DMS 273 (cell line): ENCODE results near the gene HEATR3.

Experiments used
- DNase-seq: peaks from one replicate; lab custom pipeline; 2025; ENCODE audit not compliant: unreplicated experiment; lab: John Stamatoyannopoulos, UW

HEATR3 gene

GRCh38 chr16:50050802-50051201 is 15.0 kb upstream of the HEATR3 start:
- DNase-seq, result no peak

DNA sequence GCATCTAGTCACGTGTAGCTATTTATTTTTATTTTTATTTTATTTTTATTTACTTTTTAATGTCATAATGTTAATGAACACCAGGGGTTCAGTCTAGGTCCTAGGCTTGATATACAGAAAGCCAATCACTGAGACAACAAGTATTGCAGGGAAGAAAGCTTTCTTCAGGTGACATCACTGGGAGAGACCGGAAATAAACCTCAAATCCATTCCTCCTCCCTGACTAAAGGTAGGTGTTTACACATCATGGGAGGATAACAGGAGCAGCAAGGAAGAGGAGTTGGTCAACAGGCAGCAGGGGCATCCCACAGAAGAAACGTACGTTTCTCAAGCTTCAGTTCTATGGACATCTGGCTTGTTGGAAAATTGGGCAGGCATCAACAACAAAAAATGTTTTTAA is 9.5 kb upstream of the HEATR3 start:
- DNase-seq, result no peak

GRCh38 chr16:50058091-50058771 is 7.5 kb upstream of the HEATR3 start:
- no peak for DNase-seq

DNA sequence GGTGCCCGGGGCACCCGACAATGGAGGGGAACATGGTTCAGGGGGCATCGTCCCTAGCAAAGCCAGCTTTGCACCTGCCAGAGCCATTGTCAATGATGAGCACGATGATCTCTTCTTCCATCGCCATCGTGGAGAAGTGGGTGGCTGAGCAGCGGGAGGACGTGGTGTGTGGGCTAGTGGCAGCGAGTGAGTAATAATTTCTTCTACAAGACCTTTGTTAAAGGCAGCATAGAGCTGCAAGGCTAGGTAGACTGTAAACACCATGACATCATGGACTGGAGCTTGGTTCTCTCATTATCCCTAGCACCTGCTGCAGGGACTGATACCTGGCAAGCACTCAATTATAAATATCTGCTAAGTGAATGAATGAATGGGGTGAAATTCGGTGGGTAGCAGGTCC is 6.7 kb upstream of the HEATR3 start:
- no peak for DNase-seq

DNA sequence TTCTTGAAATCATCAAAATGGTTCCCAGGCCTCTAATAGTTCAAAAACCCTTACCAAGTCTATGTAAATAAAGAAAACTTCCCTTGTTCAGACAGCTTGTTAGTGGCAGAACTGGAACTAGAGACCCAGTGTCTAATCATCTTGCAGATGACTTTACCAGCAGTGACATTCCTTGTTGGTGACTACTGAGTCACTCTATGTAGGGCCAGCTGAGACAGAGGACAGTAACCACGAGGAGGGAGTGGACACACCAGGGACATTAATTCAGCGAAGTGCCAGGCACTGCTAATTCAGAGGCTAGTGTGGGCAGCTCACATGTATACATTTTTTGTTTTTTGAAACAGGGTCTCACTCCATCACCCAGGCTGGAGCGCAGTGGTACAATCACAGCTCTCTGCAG is 6.1 kb upstream of the HEATR3 start:
- DNase-seq, result no peak

DNA sequence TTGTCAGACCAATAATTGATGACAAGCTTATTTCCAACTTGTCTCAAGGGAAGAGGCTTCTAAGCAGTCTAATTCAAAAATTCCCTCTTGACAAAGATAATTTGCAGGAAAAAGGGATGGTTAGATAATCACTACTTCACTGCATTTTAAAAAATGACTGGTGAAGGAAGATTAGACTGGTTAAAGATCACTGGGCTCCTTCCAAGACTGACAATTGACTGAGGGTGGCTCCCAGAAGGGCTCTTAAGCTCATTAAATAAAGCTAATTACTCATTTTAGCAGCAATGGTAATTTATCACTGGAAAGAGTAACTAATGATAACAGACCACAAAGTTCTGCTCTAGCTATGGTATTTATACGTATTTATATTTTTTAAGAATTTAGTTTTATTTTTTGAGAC is 4.4 kb upstream of the HEATR3 start:
- no peak for DNase-seq

DNA sequence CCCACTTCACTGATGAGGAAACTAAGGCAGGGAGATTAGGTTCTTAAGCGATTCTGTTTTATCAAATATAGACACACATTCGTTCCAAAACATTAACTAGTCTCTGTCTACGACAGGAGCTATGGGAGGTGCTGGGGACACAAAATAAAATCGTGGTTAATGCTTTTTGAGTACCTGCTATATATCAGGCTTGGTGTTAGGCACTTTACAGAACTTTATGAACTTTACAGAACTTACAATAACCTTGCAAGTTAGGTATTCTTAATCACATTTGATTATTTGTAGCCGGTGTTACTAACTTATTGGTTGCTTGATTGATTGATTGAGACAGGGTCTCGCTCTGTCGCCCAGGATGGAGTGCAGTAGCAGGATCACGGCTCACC is 538 bp upstream of the HEATR3 start:
- peak; percentile 28 for DNase-seq

DNA sequence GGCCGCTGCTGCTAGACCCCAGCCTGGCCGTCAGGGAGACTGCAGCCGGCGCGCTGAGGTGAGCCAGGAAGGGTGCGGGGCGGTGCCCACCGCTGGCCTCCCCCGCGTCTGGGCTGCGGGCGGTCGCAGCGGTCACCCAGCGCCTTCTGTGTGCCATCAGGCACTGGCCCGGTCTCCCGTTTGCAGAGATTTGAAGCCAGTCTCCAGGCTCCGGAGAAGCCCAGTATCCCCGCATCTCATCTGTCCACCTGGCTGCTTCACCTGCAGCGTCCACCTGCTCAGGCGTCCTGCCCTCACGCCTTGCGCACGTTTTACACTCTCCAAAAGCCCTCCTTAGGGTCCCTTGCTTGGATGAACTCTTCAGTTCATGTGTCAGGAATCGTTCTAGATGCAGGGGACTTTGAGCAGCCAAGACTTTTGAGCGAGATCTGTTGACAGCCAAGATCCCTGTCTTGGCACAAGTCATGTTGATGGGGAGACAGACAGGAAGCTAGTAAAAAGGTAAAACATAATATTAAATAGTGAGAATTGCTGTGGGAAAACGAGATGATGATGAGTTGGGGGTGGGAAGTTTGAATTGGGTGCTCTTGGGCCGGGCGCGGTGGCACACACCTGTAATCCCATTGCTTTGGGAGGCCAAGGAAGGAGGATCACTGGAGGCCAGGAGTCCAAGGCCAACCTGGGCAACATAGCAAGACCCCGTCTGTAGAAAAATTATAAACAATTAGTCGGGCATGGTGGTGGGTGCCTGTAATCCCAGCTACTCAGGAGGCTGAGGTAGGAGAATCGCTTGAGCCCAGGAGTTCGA is 916 bp downstream of the HEATR3 start:
- no peak for DNase-seq

DNA sequence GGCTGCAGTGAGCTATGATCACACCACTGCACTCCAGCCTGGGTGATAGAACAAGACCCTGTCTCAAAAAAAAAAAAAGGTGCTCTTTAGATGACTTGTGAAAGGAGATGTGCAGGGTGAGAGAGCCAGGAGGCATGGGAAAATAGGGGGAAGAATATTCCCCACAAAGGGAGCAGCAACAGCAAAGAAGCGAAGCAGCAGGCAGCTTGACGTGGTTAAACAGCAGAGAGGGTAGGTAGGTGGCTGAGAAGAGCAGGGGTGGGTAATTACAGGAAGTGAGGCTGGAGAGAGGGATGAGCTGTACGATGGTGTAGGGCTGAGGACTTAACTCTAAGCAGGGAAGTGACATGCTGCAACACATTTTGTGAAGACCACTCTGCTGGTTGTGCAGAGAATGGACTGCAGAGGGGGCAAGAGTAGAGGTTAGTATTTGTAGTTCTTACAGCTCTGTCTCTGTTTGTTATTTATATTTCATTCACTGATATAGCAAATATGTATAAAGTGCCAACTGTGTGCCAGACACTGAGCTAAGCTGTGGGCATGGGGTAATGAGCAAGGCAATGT is 1.6 kb downstream of the HEATR3 start:
- DNase-seq, result peak; percentile 63

DNA sequence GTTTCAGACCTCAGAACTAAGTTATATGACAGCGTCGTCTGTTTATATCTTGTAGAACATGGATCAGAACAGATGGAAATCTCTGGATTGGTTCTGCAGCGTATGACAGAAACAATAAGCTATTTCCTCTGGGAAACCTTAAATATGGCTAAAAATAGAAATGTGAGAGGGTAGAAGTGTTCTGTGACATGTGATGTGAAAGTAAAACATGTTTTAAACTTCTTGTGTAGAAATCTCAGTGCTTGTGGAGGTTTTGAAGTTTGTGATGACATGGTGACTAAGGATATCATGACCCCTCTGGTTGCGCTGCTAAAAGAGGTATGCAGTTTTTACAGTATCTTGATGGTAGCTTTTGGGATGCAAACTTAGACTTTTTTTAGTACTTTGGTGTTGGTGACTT is 2.8 kb downstream of the HEATR3 start:
- DNase-seq, result no peak

- DNase-seq, result no peak
Observed at GRCh38 chr16:50069060-50069459, 3.3 kb downstream of the HEATR3 start.

DNA sequence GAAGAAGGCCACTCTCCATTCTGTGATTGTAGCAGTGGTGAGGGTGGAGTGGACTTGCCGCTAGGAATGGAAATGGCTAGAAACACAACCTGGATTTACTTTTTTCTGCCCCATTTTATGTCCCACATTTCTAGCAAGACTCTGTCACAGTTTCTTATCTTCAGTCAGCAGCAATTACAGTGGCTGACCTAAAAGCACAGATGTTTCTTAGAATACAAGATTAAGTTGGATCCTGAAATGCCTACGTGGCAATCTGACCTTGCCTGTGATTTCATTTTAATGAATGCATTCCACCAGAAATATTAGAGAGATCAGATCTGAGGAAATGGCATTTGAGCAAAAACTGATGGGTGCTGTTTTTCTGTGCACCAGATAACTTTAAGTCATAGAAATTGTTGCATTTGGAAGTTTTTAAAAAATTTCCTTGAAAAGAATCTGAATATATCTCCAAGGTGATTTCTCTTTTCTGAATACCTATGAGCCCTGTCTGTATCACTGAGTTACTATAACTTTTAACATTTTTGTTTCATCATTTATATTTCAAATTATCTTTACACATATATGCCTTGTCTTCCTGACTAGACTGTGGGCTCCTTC is 5.4 kb downstream of the HEATR3 start:
- peak; percentile 9 for DNase-seq

DNA sequence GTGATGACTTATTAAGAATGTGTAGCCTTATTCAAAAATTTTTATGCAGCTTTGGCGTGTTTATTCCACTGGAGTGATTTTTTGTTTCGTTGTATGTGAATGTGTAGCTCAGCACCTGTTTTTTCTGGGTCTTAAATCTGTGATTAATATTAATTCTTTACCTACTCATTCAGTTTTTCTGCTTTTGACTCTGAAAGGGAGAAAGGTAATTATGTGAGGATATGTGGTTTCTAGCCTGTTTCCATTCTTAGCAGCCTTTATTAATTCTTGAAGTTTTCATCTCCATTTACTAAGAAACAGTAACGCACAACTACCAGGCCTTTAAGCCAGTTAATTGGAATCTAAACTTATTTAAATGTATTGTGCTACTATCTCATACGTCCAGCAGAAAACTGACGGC is 7.0 kb downstream of the HEATR3 start:
- DNase-seq, result no peak

GRCh38 chr16:50079397-50080140 is 13.8 kb downstream of the HEATR3 start:
- no peak for DNase-seq

DNA sequence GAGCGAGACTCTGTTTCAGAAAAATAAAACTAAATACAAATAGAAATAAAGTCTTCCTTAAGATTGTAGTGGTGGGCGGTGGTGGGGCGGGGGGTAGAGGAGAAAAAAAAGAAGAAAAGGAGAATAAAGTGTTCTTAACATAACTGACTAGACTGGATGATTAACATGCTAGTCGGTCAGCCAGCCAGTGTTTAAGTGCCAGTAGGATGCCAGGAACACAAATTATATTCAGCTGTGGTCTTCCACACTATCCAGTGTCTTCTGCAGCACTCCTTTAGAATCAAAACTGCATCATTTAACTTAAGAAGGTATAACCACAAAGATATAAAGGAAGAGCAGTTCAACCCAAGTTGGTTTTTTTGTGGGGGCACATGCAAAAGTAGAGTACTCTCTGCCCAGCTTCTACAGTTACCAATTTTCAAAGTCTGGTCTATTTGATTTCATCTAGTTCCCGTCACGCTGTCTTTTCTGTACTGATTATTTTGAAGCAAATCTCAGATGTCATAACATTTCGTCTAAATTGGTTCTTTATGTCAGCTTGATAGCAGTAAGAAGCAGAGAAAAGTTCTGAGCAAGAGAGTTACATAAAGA is 15.8 kb downstream of the HEATR3 start:
- DNase-seq, result no peak

DNA sequence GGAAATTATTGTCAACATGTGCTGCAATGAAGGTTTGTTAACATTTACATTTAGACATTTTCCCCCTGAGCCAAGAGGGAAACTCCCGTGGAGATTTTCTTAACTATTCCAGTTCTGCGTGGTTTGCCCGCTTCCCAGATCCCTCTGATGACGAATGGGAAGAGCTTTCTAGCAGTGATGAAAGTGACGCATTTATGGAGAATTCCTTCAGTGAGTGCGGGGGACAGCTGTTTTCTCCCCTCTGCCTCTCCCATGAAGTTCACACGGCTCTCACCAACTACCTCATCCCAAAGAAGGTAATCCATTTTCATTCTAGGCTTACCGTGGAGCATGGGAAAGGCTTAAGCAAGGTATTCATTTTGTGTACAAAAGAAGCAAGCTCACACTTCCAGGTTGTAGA is 18.2 kb downstream of the HEATR3 start:
- no peak for DNase-seq

DNA sequence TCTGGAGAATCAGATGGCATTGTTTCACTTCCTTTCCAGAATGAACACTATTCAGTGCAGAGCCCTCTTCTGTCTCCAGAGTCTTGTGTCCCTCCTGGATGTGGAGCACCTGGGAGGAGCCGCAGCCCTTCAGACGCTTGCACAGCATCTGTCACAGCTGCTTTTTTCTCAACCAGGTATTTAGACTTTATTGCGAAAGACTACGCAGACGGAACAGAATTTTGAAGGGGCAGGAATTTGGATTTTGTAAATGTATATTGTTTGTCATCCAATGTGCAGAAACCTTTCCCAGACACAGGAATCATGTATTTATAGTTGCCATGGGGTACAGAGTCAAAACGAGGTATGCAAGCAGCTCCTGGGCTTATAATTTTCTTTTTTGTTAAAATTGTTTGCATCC is 20.4 kb downstream of the HEATR3 start:
- DNase-seq, result no peak

DNA sequence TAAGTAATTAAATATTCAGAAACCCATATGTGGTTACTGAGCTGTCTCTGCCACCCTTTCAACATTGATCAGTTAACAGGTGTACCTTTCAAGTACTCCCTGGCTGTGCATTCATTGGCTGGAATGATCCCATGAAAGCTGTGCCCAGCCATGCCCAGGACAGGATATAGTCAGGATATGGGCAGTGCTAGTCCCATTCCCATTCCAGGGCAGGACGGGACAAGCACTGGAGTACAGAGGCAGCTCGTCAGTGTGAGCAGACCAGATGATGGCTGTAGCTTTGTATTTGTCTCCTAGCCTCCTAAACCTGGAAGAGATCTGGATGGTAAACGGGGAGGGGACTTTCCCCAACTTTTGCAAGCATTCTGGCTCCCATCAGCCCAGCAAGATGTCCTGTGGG is 22.5 kb downstream of the HEATR3 start:
- DNase-seq, result no peak

- DNase-seq, result no peak
Observed at GRCh38 chr16:50092891-50093290, 27.1 kb downstream of the HEATR3 start.

DNA sequence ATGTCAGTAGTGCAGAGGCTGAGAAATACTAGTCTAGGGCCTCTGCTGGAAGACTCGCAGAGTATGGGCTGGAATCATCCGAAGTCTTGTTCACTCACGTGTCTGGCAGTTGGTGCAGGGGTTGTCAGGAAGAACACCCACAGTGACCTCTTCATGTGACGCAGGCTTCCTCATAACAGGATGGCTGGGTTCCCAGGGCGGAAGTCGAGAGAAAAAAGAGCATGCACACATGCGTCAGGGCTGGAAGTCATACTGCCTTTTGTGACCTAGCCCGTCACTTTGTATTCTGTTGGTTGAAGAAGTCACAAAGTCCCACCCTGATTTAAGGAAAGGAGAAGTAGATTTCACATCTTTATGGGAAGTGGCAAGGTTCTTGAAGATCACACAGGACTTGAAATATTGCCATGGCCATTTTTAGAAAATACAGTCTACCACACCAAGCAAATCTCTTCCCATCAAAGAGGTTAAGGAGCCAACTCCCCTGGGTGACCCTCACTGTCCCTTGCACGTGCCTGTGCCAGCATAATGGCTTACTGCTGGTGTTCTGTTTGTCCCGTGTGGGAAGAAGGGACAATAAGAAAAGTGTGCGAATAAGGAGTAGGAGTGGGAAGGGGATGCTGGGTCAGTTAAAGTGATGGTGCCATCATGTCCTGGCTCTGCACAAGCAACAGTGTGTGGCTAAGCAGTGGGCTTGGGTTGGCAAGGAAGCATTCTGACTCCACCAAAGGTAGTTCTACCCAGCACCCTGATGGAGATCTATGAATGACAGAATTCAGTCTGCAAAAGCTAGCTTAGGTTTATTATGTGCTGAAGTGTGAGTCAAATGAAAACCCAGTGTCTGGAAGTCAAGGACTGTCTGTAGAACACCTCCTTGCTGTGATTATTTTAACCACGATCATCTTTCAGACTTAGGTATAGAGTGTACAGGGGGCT is 28.1 kb downstream of the HEATR3 start:
- no peak for DNase-seq
